HepG2 (cell line): ENCODE results near the gene PXDC1. TPM values are rescaled to one million over a fixed set of nuclear protein-coding genes. Genes with fewer than 3 reads are reported as not detected.

ENCODE experiments used
- BCLAF1 ChIP-seq: fragments of 450-650 bp; IDR thresholded peaks from 2 replicates; pipeline ENCODE4 v1.6.1; 2017; ENCODE audit warnings: mild to moderate bottlenecking
- CAMTA2 ChIP-seq: sonication (generic); formaldehyde crosslinking; IDR thresholded peaks from 2 replicates; pipeline ENCODE4 v1.4.0; 2020; ENCODE audit warnings: mild to moderate bottlenecking, missing genetic modification reagents, borderline replicate concordance
- CBX2 ChIP-seq, 2 experiments: fragments of 200-600 bp in 1 of 2; sonication (generic); formaldehyde crosslinking in 1 of 2; IDR thresholded peaks; 2 replicates each; pipeline versions ENCODE4 v1.7.0 to v1.8.1; 2018 to 2022; ENCODE audit warnings: low read depth in 2 of 2, low read length in 1 of 2, mild to moderate bottlenecking in 1 of 2, missing genetic modification reagents in 1 of 2
- CBX5 ChIP-seq: sonication (generic); formaldehyde crosslinking; IDR thresholded peaks from 2 replicates; pipeline ENCODE4 v1.4.0; 2020; ENCODE audit warnings: missing genetic modification reagents, borderline replicate concordance
- NR1H2 ChIP-seq: sonication (generic); formaldehyde crosslinking; IDR thresholded peaks from 2 replicates; pipeline ENCODE4 v1.8.1; 2022; ENCODE audit warnings: low read depth, missing genetic modification reagents, borderline replicate concordance
- PAF1 ChIP-seq: IDR thresholded peaks from 2 replicates; pipeline ENCODE4 v1.6.1; 2016; ENCODE audit warnings: missing genetic modification reagents, missing compliant biosample characterization
- POLR2AphosphoS2 ChIP-seq: IDR thresholded peaks from 2 replicates; pipeline ENCODE4 v1.6.1; 2011; ENCODE audit warnings: low read depth, low read length, improper control_type of control experiment
- STAG1 ChIP-seq: sonication (generic); formaldehyde crosslinking; IDR thresholded peaks from 2 replicates; pipeline ENCODE4 v1.4.0; 2020; ENCODE audit warnings: missing genetic modification reagents
- ZMYM4 ChIP-seq: sonication (generic); formaldehyde crosslinking; IDR thresholded peaks from 2 replicates; pipeline ENCODE4 v1.8.1; 2023; ENCODE audit warnings: mild to moderate bottlenecking, missing genetic modification reagents
- ZNF318 ChIP-seq: sonication (generic); formaldehyde crosslinking; IDR thresholded peaks from 2 replicates; pipeline ENCODE4 v1.4.0; 2020; ENCODE audit warnings: mild to moderate bottlenecking, missing genetic modification reagents
- ZNF362 ChIP-seq: sonication (generic); formaldehyde crosslinking; IDR thresholded peaks from 2 replicates; pipeline ENCODE4 v1.4.0; 2020; ENCODE audit warnings: missing genetic modification reagents, mild to moderate bottlenecking, borderline replicate concordance
- ZNF619 ChIP-seq: sonication (generic); formaldehyde crosslinking; IDR thresholded peaks from 2 replicates; pipeline ENCODE4 v1.4.0; 2020; ENCODE audit warnings: mild to moderate bottlenecking, missing genetic modification reagents
- ZNF768 ChIP-seq: sonication (generic); formaldehyde crosslinking; IDR thresholded peaks from 2 replicates; pipeline ENCODE4 v1.4.0; 2020; ENCODE audit warnings: missing genetic modification reagents
- ZNF790 ChIP-seq: sonication (generic); formaldehyde crosslinking; IDR thresholded peaks from 2 replicates; pipeline ENCODE4 v1.8.0; 2022; ENCODE audit warnings: missing genetic modification reagents, mild to moderate bottlenecking, borderline replicate concordance
- ZNF792 ChIP-seq: IDR thresholded peaks from 2 replicates; pipeline ENCODE4 v1.6.1; 2016
- polyA plus RNA-seq, 8 experiments: library from polyadenylated mRNA; depleted of rRNA in 3 of 8; stranded (reverse) in 7 of 8; unstranded in 1 of 8; fragments of >200 nt; fragmentation: Illumina TruSeq in 4 of 8; extraction: Trizol in 4 of 8; gene quantifications; 2 replicates each; pipeline versions ENCODE4 v1.2.1 to v1.2.3, GENCODE V29; 2011 to 2016; ENCODE audit warnings: low read depth in 4 of 8, missing spikeins in 1 of 8, mixed read lengths in 1 of 8; ENCODE audit not compliant: insufficient read depth in 1 of 8
- total RNA-seq, 5 experiments: library from RNA; depleted of rRNA; stranded (reverse); fragments of >200 nt; fragmentation: Illumina TruSeq; extraction: Trizol; gene quantifications; 2 replicates each; pipeline ENCODE4 v1.2.3, GENCODE V29; 2016; ENCODE audit warnings: low read depth in 1 of 5
- TF ChIP-seq, protein P1 (sequence below): sonication (generic); formaldehyde crosslinking; IDR thresholded peaks from 2 replicates; pipeline ENCODE4 v1.5.0; 2020; ENCODE audit warnings: missing genetic modification reagents, mild to moderate bottlenecking, borderline replicate concordance

PXDC1 gene
- total and polyA plus RNA-seq, 2 of the 13 experiments (the other 11 are each of a cell fraction or from before 2014, with no cell fraction given): 32.4 to 34.7 TPM

GRCh38 chr6:3776881-3777507, 25.5 kb upstream of the PXDC1 start (continued):
- TF ChIP-seq ZNF318 (CRISPR knock-in tag): no peak
- no peak for TF ChIP-seq NR1H2 (CRISPR knock-in tag)
- TF ChIP-seq STAG1: peak; percentile 68
- no peak for TF ChIP-seq ZNF619 (CRISPR knock-in tag)
- TF ChIP-seq, protein P1, sequence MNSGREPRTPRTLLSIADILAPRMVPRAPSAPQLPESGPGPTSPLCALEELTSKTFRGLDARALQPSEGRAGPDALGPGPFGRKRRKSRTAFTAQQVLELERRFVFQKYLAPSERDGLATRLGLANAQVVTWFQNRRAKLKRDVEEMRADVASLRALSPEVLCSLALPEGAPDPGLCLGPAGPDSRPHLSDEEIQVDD (CRISPR knock-in tag): 0 out of 2 replicates have a peak, but pooled peaks have one; percentile 52
- TF ChIP-seq ZNF790 (CRISPR knock-in tag): no peak
- TF ChIP-seq PAF1 (CRISPR knock-in tag): no peak
- no peak for TF ChIP-seq CAMTA2 (CRISPR knock-in tag)
- no peak for TF ChIP-seq ZNF362
- no peak for TF ChIP-seq POLR2AphosphoS2
- TF ChIP-seq CBX5: peak; percentile 67; the same call in 1 of the 2 replicates
- TF ChIP-seq ZMYM4 (CRISPR knock-in tag): no peak
- no peak for TF ChIP-seq ZNF792 (CRISPR knock-in tag)
- 0 out of 2 replicates have a peak, but pooled peaks have one; percentile 31 for TF ChIP-seq ZNF768
- TF ChIP-seq CBX2 (IDR thresholded peaks at IDR 0.05; ENCODE audit: low read depth, low read length): no peak
- TF ChIP-seq CBX2 (CRISPR knock-in tag; IDR thresholded peaks at IDR 0.05; ENCODE audit: low read depth): no peak
- TF ChIP-seq BCLAF1: no peak
